ENCODE measurements around the gene POLD1.
A peak's percentile ranks its signal among the peaks of the same experiment; 100 is the strongest.

The POLD1 gene

DNA sequence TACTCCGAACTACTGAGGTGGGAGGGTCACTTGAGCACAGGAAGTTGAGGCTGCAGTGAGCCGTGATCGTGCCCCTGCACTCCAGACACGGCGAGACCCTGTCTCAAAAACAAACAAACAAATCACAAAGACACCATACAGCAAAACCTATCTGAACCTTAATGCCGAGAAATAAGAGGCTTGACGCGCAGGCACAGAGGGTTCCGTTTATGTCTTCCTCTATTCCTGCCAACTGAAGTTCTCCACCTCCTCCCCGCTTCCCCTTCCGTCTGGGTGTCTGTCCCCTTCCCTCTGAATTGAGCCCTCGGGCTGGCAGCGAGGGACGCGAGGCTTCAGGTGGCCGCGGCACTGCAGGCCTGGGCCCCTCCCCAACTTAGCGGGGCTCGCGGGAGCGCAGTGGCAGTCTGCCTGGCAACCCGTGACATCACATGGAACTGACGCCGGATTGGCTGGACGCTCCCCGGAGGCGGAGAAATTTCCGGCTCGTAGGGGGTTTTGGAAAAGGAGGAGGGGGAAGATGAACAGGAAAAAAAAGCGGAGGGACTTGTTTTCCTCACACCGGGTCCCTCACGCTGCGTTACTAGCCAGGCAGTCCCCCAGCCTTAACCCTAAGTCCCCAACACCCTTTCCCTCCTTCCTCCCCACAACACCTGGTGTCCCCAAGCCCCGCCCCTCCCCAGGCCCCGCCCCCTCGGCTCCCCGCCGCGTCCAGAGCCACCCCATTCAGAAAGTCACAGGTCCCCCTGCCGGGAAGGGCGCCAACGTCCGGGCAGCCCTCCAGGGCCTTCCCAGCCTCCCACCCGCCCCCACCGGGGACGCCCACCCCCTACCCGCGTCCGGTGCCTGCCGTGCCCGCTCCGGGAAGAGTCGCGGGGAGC is 47.4 kb downstream of the POLD1 start:
- H3K79me2 ChIP-seq (ENCODE audit: control insufficient read depth, low read length): peaks cover 12% of the 10 kb centered on the region
- peaks cover 91% of the 10 kb centered on the region for H3K4me1 ChIP-seq (ENCODE audit: control insufficient read depth, low read length)
- peak overlapping the region; percentile 96 for H3K27ac ChIP-seq (ENCODE audit: low read depth, low read length)
- no peaks in the 10 kb centered on the region for H4K20me1 ChIP-seq (ENCODE audit: control insufficient read depth, insufficient read depth, low read depth, low read length)
- H3K9me2 ChIP-seq (replicated peaks; ENCODE audit: control insufficient read depth, low read length): no peaks in the 10 kb centered on the region
- H3K36me3 ChIP-seq (ENCODE audit: control insufficient read depth, low read length): peaks cover 43% of the 10 kb centered on the region
- peak overlapping the region; percentile 84 for H3K4me2 ChIP-seq (ENCODE audit: low read length)
- peaks cover 61% of the 10 kb centered on the region for H3F3A ChIP-seq (ENCODE audit: control insufficient read depth, insufficient read depth)
- no peaks in the 10 kb centered on the region for H3K27me3 ChIP-seq (ENCODE audit: control insufficient read depth, low read length)
- TF ChIP-seq EZH2phosphoT487 (IDR thresholded peaks at IDR 0.05; ENCODE audit: borderline replicate concordance, low read length): no peak
- TF ChIP-seq, protein P1, sequence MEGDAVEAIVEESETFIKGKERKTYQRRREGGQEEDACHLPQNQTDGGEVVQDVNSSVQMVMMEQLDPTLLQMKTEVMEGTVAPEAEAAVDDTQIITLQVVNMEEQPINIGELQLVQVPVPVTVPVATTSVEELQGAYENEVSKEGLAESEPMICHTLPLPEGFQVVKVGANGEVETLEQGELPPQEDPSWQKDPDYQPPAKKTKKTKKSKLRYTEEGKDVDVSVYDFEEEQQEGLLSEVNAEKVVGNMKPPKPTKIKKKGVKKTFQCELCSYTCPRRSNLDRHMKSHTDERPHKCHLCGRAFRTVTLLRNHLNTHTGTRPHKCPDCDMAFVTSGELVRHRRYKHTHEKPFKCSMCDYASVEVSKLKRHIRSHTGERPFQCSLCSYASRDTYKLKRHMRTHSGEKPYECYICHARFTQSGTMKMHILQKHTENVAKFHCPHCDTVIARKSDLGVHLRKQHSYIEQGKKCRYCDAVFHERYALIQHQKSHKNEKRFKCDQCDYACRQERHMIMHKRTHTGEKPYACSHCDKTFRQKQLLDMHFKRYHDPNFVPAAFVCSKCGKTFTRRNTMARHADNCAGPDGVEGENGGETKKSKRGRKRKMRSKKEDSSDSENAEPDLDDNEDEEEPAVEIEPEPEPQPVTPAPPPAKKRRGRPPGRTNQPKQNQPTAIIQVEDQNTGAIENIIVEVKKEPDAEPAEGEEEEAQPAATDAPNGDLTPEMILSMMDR (IDR thresholded peaks at IDR 0.05; ENCODE audit: low read depth, low read length, poor library complexity, severe bottlenecking): no peak
- H3K4me3 ChIP-seq (ENCODE audit: low read length): peak overlapping the region; percentile 80
- H3K9me3 ChIP-seq (ENCODE audit: control insufficient read depth, insufficient read depth, low read length): no peaks in the 10 kb centered on the region

DNA sequence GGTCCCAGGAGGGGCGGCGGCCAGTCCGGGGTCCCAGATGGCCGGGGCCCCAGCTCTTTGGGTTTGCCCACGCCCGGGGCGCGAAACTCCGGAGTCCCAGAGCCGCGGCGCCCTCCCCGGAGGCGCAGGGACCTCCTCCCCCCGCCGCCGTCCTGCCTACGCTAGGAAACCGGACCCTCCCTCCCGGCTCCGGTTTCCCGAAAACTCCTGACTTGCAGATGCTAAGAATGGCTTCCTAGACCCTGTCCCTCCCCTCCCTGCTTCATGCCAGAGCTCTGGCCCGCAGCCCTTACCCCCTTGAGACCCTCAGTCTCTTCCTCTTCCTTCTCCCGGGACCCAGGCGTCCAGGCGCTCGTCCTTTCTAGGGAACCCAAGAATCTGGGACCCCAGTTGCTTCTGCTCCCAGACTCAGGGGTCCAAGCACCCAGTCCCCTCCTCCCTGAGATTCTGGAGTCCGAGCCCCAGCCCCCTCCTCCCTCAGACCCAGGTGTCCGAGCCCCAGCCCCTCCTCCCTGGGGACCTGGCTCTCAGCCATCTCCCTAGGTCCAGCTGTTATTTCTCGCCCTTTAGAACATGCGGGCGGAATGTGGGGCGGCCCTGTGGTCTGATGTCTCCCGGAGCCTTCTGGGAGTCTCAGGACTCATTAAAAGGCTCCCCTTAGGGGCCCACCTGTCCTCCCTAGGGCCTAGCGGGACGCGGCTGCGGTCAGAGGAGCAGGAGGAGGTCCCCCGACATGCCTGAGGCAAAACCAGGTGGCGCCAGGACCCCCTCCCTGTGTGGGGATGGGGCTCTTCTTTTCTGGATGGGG is 48.3 kb downstream of the POLD1 start, which contains the start of gene MYBPC2:
TSS of gene MYBPC2 (plus strand) at position 672 of the 808 bp plus-strand sequence. CDS start at position 734, 62 bp downstream.
- H4K20me1 ChIP-seq (ENCODE audit: control insufficient read depth, insufficient read depth, low read depth, low read length): no peaks in the 10 kb centered on the region
- H3K4me2 ChIP-seq (ENCODE audit: low read length): peak within 1 kb of the TSS; percentile 84
- no peaks in the 10 kb centered on the region for H3K9me3 ChIP-seq (ENCODE audit: control insufficient read depth, insufficient read depth, low read length)
- peak within 1 kb of the TSS; percentile 80 for H3K4me3 ChIP-seq (ENCODE audit: low read length)
- TF ChIP-seq, protein P1 (IDR thresholded peaks at IDR 0.05; ENCODE audit: low read depth, low read length, poor library complexity, severe bottlenecking): no peak
- TF ChIP-seq EZH2phosphoT487 (IDR thresholded peaks at IDR 0.05; ENCODE audit: borderline replicate concordance, low read length): no peak
- H3K79me2 ChIP-seq (ENCODE audit: control insufficient read depth, low read length): peaks cover 12% of the 10 kb centered on the region
- peaks cover 55% of the 10 kb centered on the region for H3F3A ChIP-seq (ENCODE audit: control insufficient read depth, insufficient read depth)
- peak within 1 kb of the TSS; percentile 96 for H3K27ac ChIP-seq (ENCODE audit: low read depth, low read length)
- H3K4me1 ChIP-seq (ENCODE audit: control insufficient read depth, low read length): peaks cover 82% of the 10 kb centered on the region
- H3K36me3 ChIP-seq (ENCODE audit: control insufficient read depth, low read length): peaks cover 43% of the 10 kb centered on the region
- no peaks in the 10 kb centered on the region for H3K9me2 ChIP-seq (replicated peaks; ENCODE audit: control insufficient read depth, low read length)
- H3K27me3 ChIP-seq (ENCODE audit: control insufficient read depth, low read length): no peaks in the 10 kb centered on the region

DNA sequence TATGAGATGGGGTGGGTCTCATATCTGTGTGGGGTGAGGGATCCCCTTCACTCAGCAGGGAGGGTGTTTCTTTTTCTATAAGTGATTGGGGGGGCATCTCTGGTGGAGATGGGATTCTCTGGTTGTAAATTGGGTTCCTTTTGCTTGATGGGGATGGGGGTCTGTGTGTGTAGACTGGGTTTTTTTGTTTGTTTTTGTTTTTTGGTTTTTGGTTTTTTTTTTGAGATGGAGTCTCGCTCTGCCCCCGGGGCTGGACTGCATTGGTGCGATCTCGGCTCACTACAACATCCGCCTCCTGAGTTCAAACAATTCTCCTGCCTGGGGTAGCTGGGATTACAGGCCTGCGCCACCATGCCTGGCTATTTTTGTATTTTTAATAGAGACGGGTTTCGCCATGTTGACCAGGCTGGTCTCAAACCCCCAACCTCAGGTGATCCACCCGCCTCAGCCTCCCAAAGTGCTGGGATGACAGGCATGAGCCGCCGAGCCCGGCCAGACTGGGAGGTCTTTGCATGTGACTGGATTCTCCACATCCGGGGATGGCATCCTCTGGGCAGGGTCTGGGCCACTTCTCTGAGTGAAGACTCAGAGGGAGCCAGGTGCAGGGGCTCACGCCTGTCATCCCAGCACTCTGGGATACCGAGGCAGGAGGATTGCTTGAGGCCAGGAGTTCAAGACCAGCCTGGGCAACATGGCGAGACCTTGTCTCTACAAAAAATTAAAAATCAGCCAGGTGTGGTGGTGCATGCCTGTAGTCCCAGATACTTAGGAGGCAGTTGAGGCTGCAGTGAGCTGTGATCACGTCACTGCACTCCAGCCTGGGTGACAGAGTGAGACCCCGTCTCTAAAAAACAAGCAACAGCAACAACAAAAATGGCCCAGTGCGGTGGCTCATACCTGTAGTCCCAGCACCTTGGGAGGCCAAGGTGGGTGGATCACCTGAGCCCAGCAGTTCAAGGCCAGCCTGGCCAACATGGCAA is 49.3 kb downstream of the POLD1 start:
- peak overlapping the region; percentile 84 for H3K4me2 ChIP-seq (ENCODE audit: low read length)
- no peaks in the 10 kb centered on the region for H3K9me3 ChIP-seq (ENCODE audit: control insufficient read depth, insufficient read depth, low read length)
- H3K9me2 ChIP-seq (replicated peaks; ENCODE audit: control insufficient read depth, low read length): no peaks in the 10 kb centered on the region
- peak overlapping the region; percentile 96 for H3K27ac ChIP-seq (ENCODE audit: low read depth, low read length)
- H3K36me3 ChIP-seq (ENCODE audit: control insufficient read depth, low read length): peaks cover 43% of the 10 kb centered on the region
- no peaks in the 10 kb centered on the region for H3K27me3 ChIP-seq (ENCODE audit: control insufficient read depth, low read length)
- H3F3A ChIP-seq (ENCODE audit: control insufficient read depth, insufficient read depth): peaks cover 44% of the 10 kb centered on the region
- H3K79me2 ChIP-seq (ENCODE audit: control insufficient read depth, low read length): peaks cover 12% of the 10 kb centered on the region
- H4K20me1 ChIP-seq (ENCODE audit: control insufficient read depth, insufficient read depth, low read depth, low read length): no peaks in the 10 kb centered on the region
- H3K4me1 ChIP-seq (ENCODE audit: control insufficient read depth, low read length): peaks cover 72% of the 10 kb centered on the region
- peak overlapping the region; percentile 80 for H3K4me3 ChIP-seq (ENCODE audit: low read length)
- TF ChIP-seq EZH2phosphoT487 (IDR thresholded peaks at IDR 0.05; ENCODE audit: borderline replicate concordance, low read length): no peak
- TF ChIP-seq, protein P1 (IDR thresholded peaks at IDR 0.05; ENCODE audit: low read depth, low read length, poor library complexity, severe bottlenecking): no peak
